SK-N-SH treated with all-trans-retinoic acid at 6 μM for 48 hours (cell line): ENCODE measurements around the gene CACNA1B.

Source experiments
- ATAC-seq: fragments of 200-7000 bp; cut with Tn5 transposase; 3 replicates; pipeline ENCODE4 v1.9.1; 2020; ENCODE audit warnings: mild to moderate bottlenecking, moderate library complexity
- ARNTL ChIP-seq: fragments of 450-650 bp; formaldehyde crosslinking; IDR thresholded peaks from 2 replicates; pipeline ENCODE4 v1.5.0; 2020; ENCODE audit warnings: low read depth, mild to moderate bottlenecking, moderate library complexity, borderline replicate concordance
- BACH2 ChIP-seq: fragments of 250-450 bp; sonication (Bioruptor Pico); IDR thresholded peaks from 2 replicates; pipeline ENCODE4 v1.9.0; 2021; ENCODE audit warnings: mild to moderate bottlenecking, borderline replicate concordance
- CSDC2 ChIP-seq: fragments of 250-450 bp; sonication (Bioruptor Pico); IDR thresholded peaks from 2 replicates; pipeline ENCODE4 v1.5.0; 2020; ENCODE audit warnings: mild to moderate bottlenecking, moderate library complexity
- CSRNP3 ChIP-seq: fragments of 250-450 bp; sonication (Bioruptor Pico); IDR thresholded peaks from 2 replicates; pipeline ENCODE4 v1.5.1; 2021; ENCODE audit warnings: mild to moderate bottlenecking, moderate library complexity
- ESRRG ChIP-seq: fragments of 250-450 bp; sonication (Bioruptor Pico); IDR thresholded peaks from 2 replicates; pipeline ENCODE4 v1.6.1; 2021; ENCODE audit warnings: mild to moderate bottlenecking
- GLIS3 ChIP-seq: fragments of 250-450 bp; sonication (Bioruptor Pico); IDR thresholded peaks from 2 replicates; pipeline ENCODE4 v1.5.0; 2020; ENCODE audit warnings: mild to moderate bottlenecking, moderate library complexity
- OSR1 ChIP-seq: fragments of 250-450 bp; sonication (Bioruptor Pico); IDR thresholded peaks from 2 replicates; pipeline ENCODE4 v1.8.0; 2022; ENCODE audit warnings: moderate library complexity, mild to moderate bottlenecking, inconsistent platforms
- PATZ1 ChIP-seq: fragments of 250-450 bp; sonication (Bioruptor Pico); IDR thresholded peaks from 2 replicates; pipeline ENCODE4 v1.8.0; 2020; ENCODE audit warnings: mild to moderate bottlenecking, moderate library complexity, borderline replicate concordance
- POU6F1 ChIP-seq: fragments of 250-450 bp; sonication (Bioruptor Pico); IDR thresholded peaks from 2 replicates; pipeline ENCODE4 v1.8.0; 2021; ENCODE audit warnings: low read depth, mild to moderate bottlenecking, moderate library complexity, borderline replicate concordance
- PPARA ChIP-seq: fragments of 250-450 bp; sonication (Bioruptor Pico); IDR thresholded peaks from 2 replicates; pipeline ENCODE4 v1.5.0; 2020; ENCODE audit warnings: mild to moderate bottlenecking, borderline replicate concordance
- SNAI2 ChIP-seq: fragments of 250-450 bp; sonication (Bioruptor Pico); IDR thresholded peaks from 2 replicates; pipeline ENCODE4 v1.5.0; 2020; ENCODE audit warnings: mild to moderate bottlenecking, moderate library complexity
- TCF4 ChIP-seq: fragments of 250-450 bp; sonication (Bioruptor Pico); IDR thresholded peaks from 2 replicates; pipeline ENCODE4 v1.8.0; 2021; ENCODE audit warnings: mild to moderate bottlenecking, moderate library complexity, borderline replicate concordance
- TOX ChIP-seq: fragments of 250-450 bp; sonication (Bioruptor Pico); IDR thresholded peaks from 2 replicates; pipeline ENCODE4 v1.8.0; 2021; ENCODE audit warnings: mild to moderate bottlenecking, moderate library complexity, borderline replicate concordance
- TSHZ2 ChIP-seq: fragments of 250-450 bp; sonication (Bioruptor Pico); IDR thresholded peaks from 2 replicates; pipeline ENCODE4 v1.5.0; 2020; ENCODE audit warnings: mild to moderate bottlenecking, moderate library complexity
- ZFP3 ChIP-seq: fragments of 250-450 bp; sonication (Bioruptor Pico); IDR thresholded peaks from 2 replicates; pipeline ENCODE4 v1.5.0; 2020; ENCODE audit warnings: mild to moderate bottlenecking, moderate library complexity
- ZFP30 ChIP-seq: fragments of 450-650 bp; formaldehyde crosslinking; IDR thresholded peaks from 2 replicates; pipeline ENCODE4 v1.5.0; 2022; ENCODE audit warnings: mild to moderate bottlenecking, moderate library complexity
- ZNF565 ChIP-seq: fragments of 450-650 bp; formaldehyde crosslinking; conservative IDR thresholded peaks from 2 replicates; pipeline ENCODE4 v1.5.0; 2020; ENCODE audit warnings: low read depth, mild to moderate bottlenecking, moderate library complexity
- ZNF70 ChIP-seq: fragments of 450-650 bp; formaldehyde crosslinking; IDR thresholded peaks from 2 replicates; pipeline ENCODE4 v1.5.0; 2020; ENCODE audit warnings: mild to moderate bottlenecking, moderate library complexity
- ZNF8 ChIP-seq: fragments of 450-650 bp; formaldehyde crosslinking; IDR thresholded peaks from 2 replicates; pipeline ENCODE4 v1.5.0; 2020; ENCODE audit warnings: mild to moderate bottlenecking, moderate library complexity

The CACNA1B gene

GRCh38 chr9:137969685-137970084, 92.1 kb downstream of the CACNA1B start (continued):
- TF ChIP-seq CSRNP3 (CRISPR knock-in tag) (no peak), CSDC2 (CRISPR knock-in tag) (no peak), ZNF8 (no peak), ZFP30 (CRISPR knock-in tag) (no peak), BACH2 (no peak)

- ATAC-seq, result no peak
These were observed 92.5 kb downstream of the CACNA1B start for GRCh38 chr9:137970098-137970497.

GRCh38 chr9:137970686-137971476, 93.3 kb downstream of the CACNA1B start:
- ATAC-seq, result no peak
- no peak for TF ChIP-seq ESRRG
- TF ChIP-seq CSDC2 (CRISPR knock-in tag), result no peak
- no peak for TF ChIP-seq CSRNP3 (CRISPR knock-in tag)
- TF ChIP-seq ZFP30 (CRISPR knock-in tag), result no peak
- no peak for TF ChIP-seq SNAI2 (CRISPR knock-in tag)
- no peak for TF ChIP-seq ZNF70 (CRISPR knock-in tag)
- no peak for TF ChIP-seq POU6F1 (CRISPR knock-in tag)
- no peak for TF ChIP-seq ZNF8
- TF ChIP-seq TCF4 (CRISPR knock-in tag), result no peak
- TF ChIP-seq TSHZ2 (CRISPR knock-in tag), result no peak
- TF ChIP-seq GLIS3 (CRISPR knock-in tag), result no peak
- TF ChIP-seq PATZ1, result no peak
- no peak for TF ChIP-seq BACH2
- TF ChIP-seq ZNF565, result no peak
- no peak for TF ChIP-seq PPARA (CRISPR knock-in tag)
- TF ChIP-seq TOX (CRISPR knock-in tag), result no peak
- TF ChIP-seq ZFP3 (CRISPR knock-in tag), result no peak
- no peak for TF ChIP-seq ARNTL (CRISPR knock-in tag)

More at GRCh38 chr9:137970098-137970497, 92.5 kb downstream of the CACNA1B start:
- no peak for TF ChIP-seq CSRNP3 (CRISPR knock-in tag)
- TF ChIP-seq ZNF8, result no peak
- no peak for TF ChIP-seq ESRRG
- no peak for TF ChIP-seq SNAI2 (CRISPR knock-in tag)
- no peak for TF ChIP-seq TCF4 (CRISPR knock-in tag)
- TF ChIP-seq POU6F1 (CRISPR knock-in tag), result no peak
- no peak for TF ChIP-seq GLIS3 (CRISPR knock-in tag)
- no peak for TF ChIP-seq ZFP30 (CRISPR knock-in tag)
- TF ChIP-seq OSR1 (CRISPR knock-in tag), result no peak
